Rectal smooth muscle tissue (tissue), 1 donor: ENCODE measurements around the gene DOC2B.
"Not testable (repeated sequence)": the region's sequence is repeated elsewhere in the genome, so short reads cannot be mapped to it uniquely, and the experiment has no call there.

Experiments
- H3K27ac ChIP-seq: one replicate; pipeline ENCODE4 v1.7.0; 2013; ENCODE audit warnings: low read depth, low read length, inconsistent platforms
- H3K27me3 ChIP-seq: one replicate; pipeline ENCODE4 v1.7.0; 2013; ENCODE audit warnings: low read length; ENCODE audit not compliant: control insufficient read depth, insufficient read depth
- H3K36me3 ChIP-seq: one replicate; pipeline ENCODE4 v1.7.0; 2013; ENCODE audit warnings: low read length; ENCODE audit not compliant: control insufficient read depth, insufficient read depth
- H3K4me1 ChIP-seq: one replicate; pipeline ENCODE4 v1.7.0; 2013; ENCODE audit warnings: low read length; ENCODE audit not compliant: control insufficient read depth, insufficient read depth
- H3K4me3 ChIP-seq: one replicate; pipeline ENCODE4 v1.7.0; 2013; ENCODE audit warnings: low read length
- H3K9ac ChIP-seq: one replicate; pipeline ENCODE4 v1.7.0; 2013; ENCODE audit warnings: low read length

DOC2B gene

DNA sequence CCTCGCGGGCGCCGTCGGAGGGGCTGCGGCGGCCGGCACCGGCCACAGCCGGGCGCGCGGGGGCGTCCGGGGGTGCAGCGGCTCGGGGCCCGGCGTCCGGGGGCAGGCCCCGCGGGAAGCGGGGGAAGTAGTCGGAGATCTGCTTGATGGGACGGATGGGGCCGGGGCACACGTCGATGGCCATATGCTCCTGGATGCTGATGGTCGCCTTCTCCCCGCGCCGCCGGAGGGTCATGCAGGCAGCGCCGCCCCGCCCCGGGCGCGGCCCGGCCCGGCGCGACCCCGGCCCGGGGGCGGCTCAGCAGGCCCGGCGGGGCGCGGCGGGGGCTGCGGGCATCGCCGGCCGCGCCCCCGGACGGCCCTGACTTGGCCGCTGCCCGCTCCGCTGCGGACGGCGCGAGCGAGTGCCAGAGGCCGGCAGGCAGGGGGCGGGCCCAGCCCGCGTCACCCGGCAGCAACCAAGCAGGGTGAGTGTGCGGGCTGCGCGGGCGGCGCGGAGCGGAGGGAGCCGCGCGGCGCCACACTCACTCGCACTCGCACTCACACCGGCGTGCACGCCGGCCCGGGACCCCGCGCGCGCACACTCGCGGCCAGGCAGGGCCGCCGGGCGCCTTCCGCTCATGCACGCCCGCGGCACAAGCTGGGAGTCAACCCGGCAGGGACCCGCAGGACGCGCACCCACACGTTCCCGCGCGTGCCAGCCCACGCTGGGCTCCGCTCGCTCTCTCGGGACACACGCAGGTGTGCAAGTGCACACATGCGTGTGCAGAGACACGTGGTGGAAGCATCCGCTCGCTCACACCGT, at the start of gene DOC2B:
DOC2B (minus strand) TSS at position 406 of the 805 bp plus-strand sequence; CDS start at position 235, 171 bp downstream.
- H3K27me3 ChIP-seq, result peaks cover 21% of the 10 kb centered on the region
- no peak within 1 kb of the TSS for H3K27ac ChIP-seq
- H3K4me1 ChIP-seq, result no peaks in the 10 kb centered on the region
- H3K4me3 ChIP-seq, result peak within 1 kb of the TSS; percentile 27
- no peaks in the 10 kb centered on the region for H3K36me3 ChIP-seq
- H3K9ac ChIP-seq, result no peak within 1 kb of the TSS

DNA sequence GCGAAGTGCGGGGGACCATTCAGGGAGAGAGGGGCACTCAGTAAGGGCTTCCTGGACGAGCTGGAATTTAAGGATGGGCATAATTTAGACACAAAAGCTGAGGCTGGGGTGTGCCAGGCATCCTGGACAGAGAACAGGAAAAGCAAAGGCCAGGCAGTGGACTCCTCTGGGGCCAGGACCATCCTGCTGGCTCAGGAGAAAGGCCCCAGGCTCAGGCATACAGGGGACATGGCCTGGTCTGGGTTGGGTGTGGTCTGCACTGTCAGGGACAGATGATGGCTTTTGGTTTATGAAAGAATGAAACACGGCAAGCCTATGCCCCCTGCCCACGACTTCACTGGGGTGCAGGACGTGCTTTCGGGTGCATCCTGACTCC, 48.9 kb upstream of the DOC2B start:
- Histone ChIP-seq H3K4me1 (no peaks in the 10 kb centered on the region), H3K9ac (no peak overlapping the region), H3K27me3 (no peaks in the 10 kb centered on the region), H3K4me3 (no peak overlapping the region), H3K27ac (no peak overlapping the region), H3K36me3 (no peaks in the 10 kb centered on the region)

DNA sequence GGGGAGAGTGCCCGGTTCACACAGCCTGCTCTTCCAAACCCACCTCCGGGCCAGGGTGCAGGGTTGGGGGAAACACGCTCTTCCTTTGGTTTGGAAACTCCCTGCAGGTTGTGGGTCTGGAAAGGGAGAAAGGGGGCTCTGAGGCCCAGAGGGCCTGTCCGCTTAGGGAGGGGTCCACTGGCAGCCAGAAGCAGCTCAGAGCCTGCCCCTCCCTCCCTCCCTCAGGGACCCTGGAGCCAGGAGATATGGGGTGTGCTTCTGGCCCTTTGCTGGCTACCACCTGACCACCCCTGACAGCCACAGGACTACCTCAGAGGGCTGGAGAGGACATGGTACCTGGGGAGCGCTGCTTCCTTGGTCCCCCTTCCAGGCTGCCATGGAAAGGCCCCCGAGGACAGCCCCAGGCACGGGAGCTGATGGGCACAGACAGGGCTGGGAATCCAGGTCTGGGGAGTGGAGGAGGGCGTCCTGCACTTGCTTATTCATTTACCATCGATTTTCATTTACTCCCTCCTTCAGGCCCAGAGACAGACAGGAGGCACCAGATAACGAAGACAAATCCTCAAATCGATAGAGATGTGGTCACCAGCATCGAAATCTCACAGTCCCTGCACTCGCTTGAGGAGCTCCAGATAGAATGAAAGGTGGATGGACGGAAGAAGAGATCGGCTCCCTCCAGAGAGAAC, 48.4 kb upstream of the DOC2B start:
- Histone ChIP-seq H3K27ac (no peak overlapping the region), H3K27me3 (no peaks in the 10 kb centered on the region), H3K36me3 (no peaks in the 10 kb centered on the region), H3K4me3 (no peak overlapping the region), H3K9ac (no peak overlapping the region), H3K4me1 (no peaks in the 10 kb centered on the region)

DNA sequence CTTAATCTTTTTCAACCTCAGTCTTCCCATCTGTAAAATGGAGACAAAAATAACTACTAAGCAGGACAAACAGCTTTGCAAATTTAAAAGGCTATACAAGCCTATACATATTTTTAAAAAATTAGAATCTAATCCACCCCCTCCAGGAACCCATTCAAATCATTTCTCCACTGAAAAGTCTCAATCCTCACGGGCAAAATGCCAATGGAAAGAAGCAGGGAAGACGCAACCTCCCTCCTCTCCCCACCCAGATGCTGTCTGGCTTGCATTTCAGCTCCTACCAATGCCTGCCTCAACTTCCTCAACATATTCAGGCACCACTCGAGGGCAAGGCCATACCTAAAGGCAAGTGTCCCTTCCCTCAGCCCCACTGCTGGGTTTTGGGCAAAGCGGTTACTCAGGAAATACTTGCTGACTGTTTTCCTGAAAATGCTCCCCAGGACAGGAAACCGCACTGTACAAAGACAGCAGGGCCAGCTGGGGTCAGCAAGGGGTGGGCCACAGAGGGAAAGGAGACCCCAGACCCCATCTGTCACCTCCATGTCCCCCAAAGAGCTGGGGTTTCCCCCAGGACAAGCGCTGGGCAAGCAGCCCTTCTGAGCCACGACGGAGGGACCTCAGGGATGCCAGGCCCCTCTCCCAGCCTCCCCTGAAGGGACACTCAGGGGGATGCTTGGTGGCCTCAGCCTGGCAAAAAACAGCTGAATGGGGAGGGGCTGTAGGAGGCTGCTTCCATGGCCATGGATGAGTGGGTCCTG, 47.7 kb upstream of the DOC2B start:
- no peak overlapping the region for H3K9ac ChIP-seq
- H3K4me3 ChIP-seq, result no peak overlapping the region
- H3K36me3 ChIP-seq, result no peaks in the 10 kb centered on the region
- no peaks in the 10 kb centered on the region for H3K4me1 ChIP-seq
- H3K27ac ChIP-seq, result no peak overlapping the region
- H3K27me3 ChIP-seq, result no peaks in the 10 kb centered on the region

DNA sequence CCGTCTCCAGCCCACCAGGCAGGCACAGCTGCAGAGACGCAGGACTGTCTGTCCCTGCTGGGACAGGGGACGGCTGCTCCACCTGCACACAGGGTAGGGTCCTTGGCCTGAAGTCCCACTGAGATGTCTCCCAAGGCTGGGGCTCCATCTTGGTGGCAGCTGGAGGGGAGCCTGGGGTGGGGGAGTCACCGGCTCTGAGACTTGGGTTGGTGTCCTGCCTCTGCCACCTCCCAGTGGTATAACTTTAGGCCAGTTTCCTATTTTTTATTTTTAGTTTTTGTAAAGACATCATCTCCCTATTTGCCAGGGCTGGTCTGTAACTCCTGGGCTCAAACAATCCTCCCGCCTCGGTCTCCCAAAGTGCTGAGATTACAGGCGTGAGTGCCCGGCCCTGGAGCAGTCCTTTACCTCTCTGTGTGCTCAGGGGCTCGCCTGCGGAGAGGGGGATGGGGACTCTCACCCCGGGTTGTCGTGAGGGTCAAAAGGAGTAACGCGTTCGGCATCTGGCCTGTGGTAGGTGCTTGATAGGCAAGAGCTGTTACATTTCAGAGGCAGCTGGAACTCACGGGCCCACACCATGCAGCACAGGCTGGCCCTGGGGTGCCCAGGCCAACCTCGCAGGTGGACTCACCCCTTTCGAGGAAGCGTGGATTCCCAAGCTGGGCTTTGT, 46.6 kb upstream of the DOC2B start:
- Histone ChIP-seq H3K27ac (no peak overlapping the region), H3K4me3 (no peak overlapping the region), H3K36me3 (no peaks in the 10 kb centered on the region), H3K9ac (no peak overlapping the region), H3K27me3 (no peaks in the 10 kb centered on the region), H3K4me1 (no peaks in the 10 kb centered on the region)

DNA sequence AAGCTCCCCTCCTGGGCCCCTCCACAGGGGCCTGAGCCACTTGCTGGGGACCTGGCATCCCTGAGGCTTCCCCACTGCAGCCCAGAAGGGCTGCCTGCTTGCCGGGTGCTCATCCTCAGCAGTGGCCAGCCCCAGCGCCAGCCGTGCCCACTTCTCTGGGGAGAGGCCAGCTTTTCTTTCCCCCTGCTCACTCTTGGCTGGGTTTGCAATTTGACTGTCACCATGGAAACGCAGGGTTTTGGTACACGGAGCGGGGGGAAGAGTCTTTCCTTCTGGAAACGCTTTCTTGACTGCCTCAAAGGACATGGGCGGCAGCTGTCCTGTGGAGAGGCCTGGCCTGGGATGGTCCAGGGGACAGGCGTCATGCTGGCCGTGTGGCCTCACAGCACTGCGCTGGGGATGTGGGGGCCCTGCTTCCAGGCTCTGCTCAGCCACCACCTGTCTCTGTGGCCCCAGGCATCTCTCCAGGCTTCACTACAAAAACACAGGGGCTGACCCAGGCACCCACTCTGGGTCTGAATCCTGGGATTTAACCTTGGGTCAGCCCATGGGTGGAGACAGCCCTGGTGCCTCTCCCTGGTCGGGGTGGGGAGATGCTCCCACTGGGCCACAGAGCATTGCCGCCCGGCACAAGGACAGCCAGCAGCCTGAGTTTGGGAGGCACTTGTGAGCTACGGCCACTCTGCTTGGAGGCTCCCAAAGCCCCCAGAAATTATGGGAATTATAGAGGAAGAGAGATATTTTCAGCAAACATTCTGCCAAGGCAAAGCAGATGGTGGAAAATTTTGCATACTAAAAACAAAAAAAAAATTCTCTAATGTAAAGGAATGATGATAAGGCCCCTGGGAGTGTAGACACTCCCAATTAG, 45.9 kb upstream of the DOC2B start:
- Histone ChIP-seq H3K36me3 (no peaks in the 10 kb centered on the region), H3K27ac (no peak overlapping the region), H3K27me3 (no peaks in the 10 kb centered on the region), H3K4me1 (no peaks in the 10 kb centered on the region), H3K4me3 (no peak overlapping the region), H3K9ac (no peak overlapping the region)

DNA sequence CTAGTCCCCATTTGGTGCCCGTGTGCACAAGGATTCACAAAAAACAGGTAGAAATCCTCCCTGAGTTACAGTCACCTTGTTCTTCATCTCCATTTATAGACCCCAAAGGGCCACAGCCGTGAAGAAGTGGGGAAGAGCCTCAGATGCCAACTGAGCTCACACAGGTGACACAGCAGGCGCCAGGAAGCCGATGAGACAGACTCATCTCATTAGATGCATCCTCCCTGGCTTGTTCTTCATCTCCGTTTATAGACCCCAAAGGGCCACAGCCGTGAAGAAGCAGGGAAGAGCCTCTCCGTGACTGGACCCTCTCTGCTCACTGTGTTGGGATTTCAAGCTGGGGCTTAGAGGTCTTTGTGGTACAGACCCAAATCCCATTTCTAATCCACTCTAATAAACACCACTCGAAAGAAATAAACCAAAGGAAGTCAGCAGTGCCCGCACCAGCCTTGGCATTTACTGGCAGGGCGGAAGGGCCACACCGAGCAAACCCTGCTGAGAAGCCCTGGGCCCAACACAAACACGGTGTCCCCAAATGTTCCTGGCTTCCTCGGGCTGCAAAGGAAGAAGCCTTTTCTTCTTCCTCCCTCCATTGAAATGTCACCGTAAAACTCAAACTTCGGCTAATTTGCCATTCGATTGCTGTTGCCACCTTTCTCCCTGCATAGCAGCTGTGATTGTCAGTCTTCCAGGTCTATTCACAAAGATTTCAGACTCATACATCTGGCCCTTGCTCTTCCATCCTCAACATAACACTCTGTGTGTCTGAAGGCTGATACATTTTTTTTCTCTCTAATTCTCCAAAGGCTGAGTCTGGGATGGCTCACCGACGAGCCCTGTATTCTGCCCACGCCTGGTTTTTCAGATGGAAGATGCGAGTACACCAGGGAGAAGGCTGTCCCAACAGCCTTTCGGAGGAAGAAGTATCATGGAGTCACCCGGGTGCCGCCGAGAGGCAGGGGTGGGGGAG, 44.9 kb upstream of the DOC2B start:
- no peak overlapping the region for H3K9ac ChIP-seq

DNA sequence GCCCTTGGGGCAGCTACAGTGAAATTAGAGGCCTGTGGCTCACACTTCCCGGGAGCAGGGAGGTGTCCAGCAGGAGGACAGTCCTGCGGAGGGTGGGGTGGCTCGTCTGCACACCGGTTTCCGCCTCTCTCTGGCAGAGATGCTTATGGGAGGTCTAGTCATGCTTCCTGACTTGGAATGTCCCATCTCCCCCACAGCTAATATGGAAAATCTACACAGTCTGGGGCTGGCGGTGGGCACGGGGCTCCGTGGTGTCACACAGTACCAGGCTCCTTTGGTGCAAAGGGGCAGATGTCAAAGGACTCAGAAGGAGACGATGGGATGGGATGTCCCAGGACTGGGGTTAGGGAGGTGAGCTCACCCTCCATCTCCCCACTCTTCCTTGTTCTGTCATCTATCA, 44.1 kb upstream of the DOC2B start:
- H3K36me3 ChIP-seq, result no peaks in the 10 kb centered on the region
- no peaks in the 10 kb centered on the region for H3K27me3 ChIP-seq
- H3K4me3 ChIP-seq, result no peak overlapping the region
- no peak overlapping the region for H3K27ac ChIP-seq
- no peak overlapping the region for H3K9ac ChIP-seq
- H3K4me1 ChIP-seq, result no peaks in the 10 kb centered on the region

More for the DNA sequence above, 44.9 kb upstream of the DOC2B start:
- H3K27ac ChIP-seq, result no peak overlapping the region
- no peaks in the 10 kb centered on the region for H3K27me3 ChIP-seq
- no peak overlapping the region for H3K4me3 ChIP-seq
- no peaks in the 10 kb centered on the region for H3K4me1 ChIP-seq
- H3K36me3 ChIP-seq, result no peaks in the 10 kb centered on the region

DNA sequence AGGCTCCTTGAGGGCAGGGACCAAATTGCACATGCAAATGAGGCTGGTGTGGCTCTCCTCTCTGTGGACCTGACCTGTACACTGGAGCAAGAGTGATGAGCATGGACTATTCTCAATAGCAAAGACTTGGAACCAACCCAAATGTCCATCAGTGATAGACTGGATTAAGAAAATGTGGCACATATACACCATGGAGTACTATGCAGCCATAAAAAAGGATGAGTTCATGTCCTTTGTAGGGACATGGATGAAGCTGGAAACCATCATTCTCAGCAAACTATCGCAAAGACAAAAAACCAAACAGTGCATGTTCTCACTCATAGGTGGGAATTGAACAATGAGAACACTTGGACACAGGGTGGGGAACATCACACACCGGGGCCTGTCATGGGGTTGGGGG, 43.1 kb upstream of the DOC2B start:
- not testable (repeated sequence) for H3K9ac ChIP-seq, H3K4me3 ChIP-seq, H3K27ac ChIP-seq, H3K27me3 ChIP-seq, H3K36me3 ChIP-seq, H3K4me1 ChIP-seq

DNA sequence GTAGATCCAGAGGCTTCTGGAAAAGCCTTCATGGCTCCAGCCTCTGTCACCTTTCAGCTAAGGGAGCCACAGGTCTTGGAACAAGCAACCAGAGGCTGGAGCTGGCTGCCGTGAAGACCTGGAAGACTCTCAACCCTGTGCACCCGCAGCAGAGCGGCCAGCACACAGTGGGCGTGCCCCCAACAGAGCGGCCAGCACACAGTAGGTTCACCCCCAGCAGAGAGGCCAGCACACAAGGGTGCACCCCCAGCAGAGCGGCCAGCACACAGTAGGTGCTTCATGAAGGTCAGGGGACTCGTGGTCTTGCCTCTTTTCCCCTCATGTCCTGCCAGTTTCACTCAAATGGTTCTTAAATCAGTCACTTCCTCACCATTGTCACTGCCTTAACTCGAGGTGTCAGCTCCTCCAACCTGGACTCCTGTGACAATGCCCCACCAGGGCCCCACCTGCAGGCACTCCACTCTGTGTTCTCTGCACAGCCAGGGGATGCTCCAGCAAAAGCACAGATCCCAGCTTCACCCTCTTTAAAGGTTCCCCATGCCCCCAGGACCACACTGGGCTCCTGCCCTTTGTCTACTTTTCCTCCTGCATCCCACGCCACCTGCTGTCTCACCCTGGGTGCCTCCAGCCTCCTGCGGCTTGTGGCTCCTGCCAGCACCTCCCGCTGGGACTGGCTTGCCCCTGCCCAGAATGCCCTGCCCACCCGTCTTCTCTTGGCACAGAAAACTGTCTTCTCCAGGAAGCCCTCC, 42.4 kb upstream of the DOC2B start:
- Histone ChIP-seq H3K27me3 (no peaks in the 10 kb centered on the region), H3K36me3 (no peaks in the 10 kb centered on the region), H3K9ac (no peak overlapping the region), H3K4me1 (no peaks in the 10 kb centered on the region), H3K27ac (no peak overlapping the region), H3K4me3 (no peak overlapping the region)
